ENCODE results near the gene ELAVL2. TPM values are rescaled to one million over a fixed set of nuclear protein-coding genes. Genes with fewer than 3 reads are reported as not detected.

The ELAVL2 gene
- total RNA-seq, 1 donor from 2014 or later: not detected

- no peak for TF ChIP-seq CTCF (IDR thresholded peaks at IDR 0.05)
- Histone ChIP-seq H3K27me3 (ENCODE audit: low read depth) (no peaks in the 10 kb centered on the region), H3K4me1 (no peaks in the 10 kb centered on the region), H3K36me3 (no peaks in the 10 kb centered on the region), H3K27ac (no peak overlapping the region), H3K9me3 (no peaks in the 10 kb centered on the region), H3K4me3 (no peak overlapping the region)
- no peak for ATAC-seq
- DNase-seq: no peak
- intact Hi-C loops (cut with DNase I): no loop called here
These were observed 123.6 kb downstream of the ELAVL2 start for GRCh38 chr9:23702311-23702922.

GRCh38 chr9:23701291-23701690 is 124.7 kb downstream of the ELAVL2 start:
- no peak for ATAC-seq
- H3K4me3 ChIP-seq: no peak overlapping the region
- H3K27me3 ChIP-seq (ENCODE audit: low read depth): no peaks in the 10 kb centered on the region
- no peak for TF ChIP-seq CTCF (IDR thresholded peaks at IDR 0.05)
- H3K9me3 ChIP-seq: no peaks in the 10 kb centered on the region
- H3K27ac ChIP-seq: no peak overlapping the region
- no peaks in the 10 kb centered on the region for H3K36me3 ChIP-seq
- no peaks in the 10 kb centered on the region for H3K4me1 ChIP-seq
- no peak for DNase-seq
- intact Hi-C loops (cut with DNase I): no loop called here

- no peak for TF ChIP-seq CTCF (IDR thresholded peaks at IDR 0.05)
- no peak overlapping the region for H3K4me3 ChIP-seq
- intact Hi-C loops (cut with DNase I): no loop called here
- no peak for DNase-seq
- H3K27me3 ChIP-seq (ENCODE audit: low read depth): no peaks in the 10 kb centered on the region
- H3K36me3 ChIP-seq: no peaks in the 10 kb centered on the region
- no peak for ATAC-seq
- H3K9me3 ChIP-seq: no peaks in the 10 kb centered on the region
- no peak overlapping the region for H3K27ac ChIP-seq
- no peaks in the 10 kb centered on the region for H3K4me1 ChIP-seq
These were observed 125.7 kb downstream of the ELAVL2 start for GRCh38 chr9:23700359-23700758.

GRCh38 chr9:23698161-23698560 is 127.9 kb downstream of the ELAVL2 start:
- intact Hi-C loops (cut with DNase I): no loop called here
- Histone ChIP-seq H3K27me3 (ENCODE audit: low read depth) (no peaks in the 10 kb centered on the region), H3K9me3 (no peaks in the 10 kb centered on the region), H3K27ac (no peak overlapping the region), H3K4me1 (no peaks in the 10 kb centered on the region), H3K36me3 (no peaks in the 10 kb centered on the region), H3K4me3 (no peak overlapping the region)
- DNase-seq (no peak), ATAC-seq (no peak)
- no peak for TF ChIP-seq CTCF (IDR thresholded peaks at IDR 0.05)

- no peak overlapping the region for H3K4me3 ChIP-seq
- intact Hi-C loops (cut with DNase I): no loop called here
- DNase-seq (no peak), ATAC-seq (no peak)
- H3K9me3 ChIP-seq: no peaks in the 10 kb centered on the region
- H3K27me3 ChIP-seq (ENCODE audit: low read depth): no peaks in the 10 kb centered on the region
- no peaks in the 10 kb centered on the region for H3K36me3 ChIP-seq
- H3K4me1 ChIP-seq: no peaks in the 10 kb centered on the region
- TF ChIP-seq CTCF (IDR thresholded peaks at IDR 0.05): no peak
- H3K27ac ChIP-seq: no peak overlapping the region
These were observed 130.5 kb downstream of the ELAVL2 start for GRCh38 chr9:23695572-23695971.
